ENCODE measurements around the gene EML6.
A peak's percentile ranks its signal among the peaks of the same experiment; 100 is the strongest.

The EML6 gene

DNA sequence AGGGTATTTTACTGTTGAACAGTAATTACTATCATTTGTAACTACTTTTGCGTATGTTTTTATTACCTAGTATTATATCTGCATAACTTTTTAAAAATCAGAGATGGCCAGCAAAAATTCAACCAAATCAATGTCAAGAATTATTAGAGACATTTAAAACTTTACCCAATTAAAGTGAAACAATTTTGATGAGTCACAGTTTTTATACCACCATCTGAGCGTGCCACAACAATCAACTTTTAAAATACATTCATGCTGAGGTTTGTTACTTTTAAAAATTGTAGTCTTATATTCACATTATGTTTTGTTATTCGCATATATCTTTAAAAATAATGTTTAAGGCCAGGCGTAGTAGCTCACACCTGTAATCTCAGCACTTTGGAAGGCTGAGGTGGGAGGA lies 211.9 kb downstream of the EML6 start:
- POLR2A ChIA-PET (ENCODE audit: low non-redundant PET), result no interaction called here
- DNase-seq (ENCODE audit: low spot score), result no peak

DNA sequence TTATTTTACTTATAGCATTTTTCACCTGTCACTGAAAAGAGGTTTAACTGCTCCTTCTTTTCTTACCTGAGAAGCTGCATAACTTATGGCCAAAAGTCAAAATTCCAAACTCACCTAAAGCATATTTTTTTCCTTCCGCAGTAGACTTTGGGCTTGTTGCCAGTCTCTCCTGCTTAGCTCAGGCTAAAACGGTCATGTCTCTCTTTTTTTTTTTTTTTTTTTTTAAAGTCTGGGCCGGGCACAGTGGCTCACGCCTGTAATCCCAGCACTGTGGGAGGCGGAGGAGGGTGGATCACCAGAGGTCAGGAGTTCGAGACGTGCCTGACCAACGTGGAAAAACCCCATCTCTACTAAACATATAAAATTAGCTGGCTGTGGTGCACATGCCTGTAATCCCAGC lies 213.3 kb downstream of the EML6 start:
- TF ChIP-seq, protein P1, sequence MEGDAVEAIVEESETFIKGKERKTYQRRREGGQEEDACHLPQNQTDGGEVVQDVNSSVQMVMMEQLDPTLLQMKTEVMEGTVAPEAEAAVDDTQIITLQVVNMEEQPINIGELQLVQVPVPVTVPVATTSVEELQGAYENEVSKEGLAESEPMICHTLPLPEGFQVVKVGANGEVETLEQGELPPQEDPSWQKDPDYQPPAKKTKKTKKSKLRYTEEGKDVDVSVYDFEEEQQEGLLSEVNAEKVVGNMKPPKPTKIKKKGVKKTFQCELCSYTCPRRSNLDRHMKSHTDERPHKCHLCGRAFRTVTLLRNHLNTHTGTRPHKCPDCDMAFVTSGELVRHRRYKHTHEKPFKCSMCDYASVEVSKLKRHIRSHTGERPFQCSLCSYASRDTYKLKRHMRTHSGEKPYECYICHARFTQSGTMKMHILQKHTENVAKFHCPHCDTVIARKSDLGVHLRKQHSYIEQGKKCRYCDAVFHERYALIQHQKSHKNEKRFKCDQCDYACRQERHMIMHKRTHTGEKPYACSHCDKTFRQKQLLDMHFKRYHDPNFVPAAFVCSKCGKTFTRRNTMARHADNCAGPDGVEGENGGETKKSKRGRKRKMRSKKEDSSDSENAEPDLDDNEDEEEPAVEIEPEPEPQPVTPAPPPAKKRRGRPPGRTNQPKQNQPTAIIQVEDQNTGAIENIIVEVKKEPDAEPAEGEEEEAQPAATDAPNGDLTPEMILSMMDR (conservative IDR thresholded peaks at IDR 0.05; ENCODE audit: low read depth), result no peak
- ChIA-PET CTCF (interaction anchor here (0.6 kb wide), 1 partner anchor 249 kb away, joined by 4 read pairs; no protein-coding TSS in a partner anchor), POLR2A (ENCODE audit: low non-redundant PET) (no interaction called here)
- DNase-seq (ENCODE audit: low spot score), result no peak
- 0 out of 2 replicates have a peak overlapping the region, but pooled peaks have one; percentile 19 for H3K27ac ChIP-seq

More for the DNA sequence above, 211.9 kb downstream of the EML6 start:
- CTCF ChIA-PET, result interaction anchor here (0.6 kb wide), 1 partner anchor 129 kb away, joined by 5 read pairs; no protein-coding TSS in a partner anchor
- TF ChIP-seq, protein P1 (conservative IDR thresholded peaks at IDR 0.05; ENCODE audit: low read depth), result no peak
- no peak overlapping the region for H3K27ac ChIP-seq

DNA sequence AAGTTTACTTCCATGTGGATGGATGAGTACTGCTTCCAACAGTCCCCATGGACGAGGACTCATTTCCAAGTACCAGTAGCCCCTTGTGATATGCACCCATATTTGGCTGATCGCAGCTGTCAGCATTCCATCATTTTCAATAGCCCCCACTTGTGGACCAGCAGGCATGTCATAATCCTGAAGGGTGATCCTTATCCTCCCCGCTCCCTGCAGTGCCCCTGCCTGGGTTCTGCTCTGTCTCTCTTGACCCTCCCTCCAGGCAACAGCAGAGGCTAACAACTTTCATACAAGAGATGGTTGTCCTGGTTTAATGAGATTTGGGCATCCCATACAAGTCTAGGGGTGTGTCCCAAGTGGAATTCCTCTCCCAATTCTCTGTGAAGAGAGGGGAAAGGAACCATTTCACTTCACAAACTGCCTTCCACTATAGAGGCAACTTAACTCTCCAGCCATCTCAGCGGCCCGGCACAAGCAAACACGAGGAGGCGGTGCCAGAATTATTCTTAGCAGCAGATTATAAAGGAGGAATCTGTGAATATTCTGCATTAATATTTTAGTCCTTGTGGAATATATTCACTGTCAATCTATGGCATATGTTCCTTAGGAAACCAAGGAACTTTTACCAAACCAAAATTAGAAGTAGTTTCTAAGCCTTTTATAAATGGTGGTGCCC lies 216.1 kb downstream of the EML6 start:
- ChIA-PET CTCF (no interaction called here), POLR2A (ENCODE audit: low non-redundant PET) (no interaction called here)
- DNase-seq (ENCODE audit: low spot score), result no peak
- H3K27ac ChIP-seq, result no peak overlapping the region
- TF ChIP-seq, protein P1 (conservative IDR thresholded peaks at IDR 0.05; ENCODE audit: low read depth), result no peak

DNA sequence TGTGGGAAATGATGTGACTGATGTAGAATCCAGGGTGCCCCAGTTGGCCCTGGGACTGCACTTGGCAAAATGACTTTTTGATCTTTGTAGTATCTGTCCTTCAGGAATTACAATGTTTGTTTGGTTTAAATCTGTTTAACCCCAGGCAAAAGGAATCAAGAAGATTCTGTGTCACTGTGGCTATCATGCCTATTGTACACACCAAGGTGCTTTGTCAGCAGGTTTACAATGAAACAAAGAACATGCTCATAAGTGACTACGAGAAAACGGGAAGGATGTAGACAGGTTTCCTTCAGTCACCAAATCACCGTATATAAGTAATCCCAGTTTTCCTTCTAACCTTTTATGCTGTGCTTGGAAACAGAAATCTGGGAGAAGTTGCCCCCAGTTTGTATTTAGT lies 217.3 kb downstream of the EML6 start:
- POLR2A ChIA-PET (ENCODE audit: low non-redundant PET), result no interaction called here
- no peak for DNase-seq (ENCODE audit: low spot score)
- CTCF ChIA-PET, result no interaction called here
- TF ChIP-seq, protein P1 (conservative IDR thresholded peaks at IDR 0.05; ENCODE audit: low read depth), result no peak
- no peak overlapping the region for H3K27ac ChIP-seq

DNA sequence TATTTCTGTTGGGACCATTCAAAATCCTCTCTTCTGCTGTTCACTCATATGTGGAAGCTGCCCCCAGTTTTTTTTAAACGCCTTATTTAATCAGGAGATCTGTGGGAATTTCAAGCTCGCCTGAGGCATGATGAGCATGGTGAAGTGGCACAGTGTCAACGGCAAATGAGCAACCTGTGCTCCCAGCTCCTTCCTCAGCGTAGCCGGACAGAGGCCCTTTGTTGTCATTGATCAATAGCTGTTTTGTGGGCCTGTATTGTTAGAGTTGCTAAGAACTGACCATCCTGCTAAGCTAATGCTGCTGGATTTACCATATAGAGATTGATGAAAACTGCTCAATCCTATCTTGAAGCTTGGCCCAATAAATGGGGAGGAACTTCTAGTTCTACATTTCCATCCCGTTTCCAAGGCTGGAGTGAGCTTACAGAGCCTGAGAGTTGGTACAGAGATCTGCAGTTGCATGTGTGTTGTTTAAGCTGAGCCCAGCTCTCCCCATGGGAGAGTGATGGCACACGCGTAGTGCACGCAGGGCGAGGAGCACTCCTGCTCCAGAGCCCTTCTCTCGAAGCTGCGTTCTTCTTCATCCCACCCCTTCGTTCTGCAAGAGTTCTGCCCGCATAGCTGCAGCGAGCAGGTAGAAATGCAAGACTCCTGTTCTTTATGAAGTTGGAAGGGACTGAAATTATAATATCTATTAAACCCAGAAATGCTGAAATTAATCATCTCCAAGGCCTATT lies 218.0 kb downstream of the EML6 start:
- H3K27ac ChIP-seq, result no peak overlapping the region
- TF ChIP-seq, protein P1 (conservative IDR thresholded peaks at IDR 0.05; ENCODE audit: low read depth), result no peak
- ChIA-PET CTCF (interaction anchor here (0.5 kb wide), 1 partner anchor 264 kb away, joined by 3 read pairs; no protein-coding TSS in a partner anchor), POLR2A (ENCODE audit: low non-redundant PET) (no interaction called here)
- DNase-seq (ENCODE audit: low spot score), result no peak

DNA sequence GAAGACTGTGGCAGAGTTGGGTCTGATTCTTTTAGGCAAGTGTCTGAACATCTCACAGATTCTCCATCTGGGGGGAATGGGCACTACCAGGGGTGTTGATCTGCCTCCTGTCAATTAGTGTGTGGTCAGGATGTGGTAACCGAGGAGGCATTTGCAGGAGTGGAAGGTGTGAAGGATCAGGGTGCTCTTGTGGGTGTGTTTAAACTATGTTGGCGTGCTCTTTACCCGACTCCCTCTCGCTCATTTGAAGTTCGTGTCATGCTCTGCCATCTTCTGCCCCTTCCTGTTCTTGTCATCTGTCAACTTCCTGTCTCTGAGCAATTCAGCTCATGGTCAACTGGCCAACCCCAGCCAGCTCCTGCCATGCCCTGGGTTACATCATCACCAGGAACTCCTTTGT lies 218.9 kb downstream of the EML6 start:
- no peak overlapping the region for H3K27ac ChIP-seq
- ChIA-PET CTCF (no interaction called here), POLR2A (ENCODE audit: low non-redundant PET) (no interaction called here)
- no peak for DNase-seq (ENCODE audit: low spot score)
- TF ChIP-seq, protein P1 (conservative IDR thresholded peaks at IDR 0.05; ENCODE audit: low read depth), result no peak

All from RWPE1 (cell line).